ENCODE measurements around the gene PIK3R3.

- TF ChIP-seq EZH2phosphoT487 (IDR thresholded peaks at IDR 0.05; ENCODE audit: insufficient read depth, low read depth), result no peak
- no peak for TF ChIP-seq EZH2 (IDR thresholded peaks at IDR 0.05; ENCODE audit: insufficient read depth, poor library complexity, severe bottlenecking)
Measured at GRCh38 chr1:46180082-46180616, 47.7 kb upstream of the PIK3R3 start.

Data from GM23248 (cell line).